ENCODE data around the gene ASIC5.

The ASIC5 gene

DNA sequence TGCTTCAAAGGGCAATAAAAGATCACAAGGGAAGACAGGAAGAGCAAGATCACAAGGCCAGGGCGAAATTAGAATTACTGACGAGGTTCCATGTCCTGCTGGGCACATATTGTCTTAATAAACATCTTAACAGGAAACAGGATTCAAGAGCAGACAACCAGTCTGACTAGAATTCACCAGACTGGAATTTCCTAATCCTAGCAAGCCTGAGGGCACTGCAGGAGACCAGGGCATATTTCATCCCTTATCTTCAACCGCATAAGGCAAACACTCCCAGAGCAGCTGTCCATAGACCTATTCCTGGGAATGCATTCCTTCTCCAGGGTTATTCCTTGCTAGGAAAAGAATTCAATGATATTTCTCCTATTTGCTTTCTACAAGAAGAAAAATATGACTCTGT, 25.0 kb upstream of the ASIC5 start:
- Mint-ChIP-seq H3K4me3 (no peak overlapping the region), H3K27ac (no peak overlapping the region), H3K27me3 (ENCODE audit: low read depth) (no peaks in the 10 kb centered on the region), H3K4me1 (ENCODE audit: low read depth) (no peaks in the 10 kb centered on the region), H3K36me3 (ENCODE audit: low read depth) (no peaks in the 10 kb centered on the region), H3K9me3 (no peaks in the 10 kb centered on the region)
- DNase-seq (ENCODE audit: low spot score) = no peak

DNA sequence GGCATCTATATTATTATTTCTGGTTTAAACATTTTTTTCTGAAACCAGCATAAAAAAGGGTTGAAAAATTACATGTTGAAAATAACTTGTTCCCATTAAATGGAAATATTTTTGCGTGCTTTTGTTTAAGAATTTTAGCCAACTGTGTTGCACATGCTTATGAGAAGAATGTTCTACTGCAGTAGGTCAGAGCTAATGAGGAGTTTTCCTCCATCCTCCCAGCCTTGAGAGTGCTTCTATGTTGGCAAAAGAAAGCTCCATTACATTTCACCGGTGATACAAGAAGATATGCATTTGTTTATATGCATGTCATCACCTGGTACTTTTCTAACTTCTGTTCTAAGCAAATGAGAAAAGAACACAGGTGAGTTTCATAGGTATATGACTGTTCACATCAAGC, 23.9 kb upstream of the ASIC5 start:
- Mint-ChIP-seq H3K27me3 (ENCODE audit: low read depth) (no peaks in the 10 kb centered on the region), H3K9me3 (no peaks in the 10 kb centered on the region), H3K36me3 (ENCODE audit: low read depth) (no peaks in the 10 kb centered on the region), H3K4me3 (no peak overlapping the region), H3K27ac (no peak overlapping the region), H3K4me1 (ENCODE audit: low read depth) (no peaks in the 10 kb centered on the region)
- DNase-seq (ENCODE audit: low spot score) = no peak

DNA sequence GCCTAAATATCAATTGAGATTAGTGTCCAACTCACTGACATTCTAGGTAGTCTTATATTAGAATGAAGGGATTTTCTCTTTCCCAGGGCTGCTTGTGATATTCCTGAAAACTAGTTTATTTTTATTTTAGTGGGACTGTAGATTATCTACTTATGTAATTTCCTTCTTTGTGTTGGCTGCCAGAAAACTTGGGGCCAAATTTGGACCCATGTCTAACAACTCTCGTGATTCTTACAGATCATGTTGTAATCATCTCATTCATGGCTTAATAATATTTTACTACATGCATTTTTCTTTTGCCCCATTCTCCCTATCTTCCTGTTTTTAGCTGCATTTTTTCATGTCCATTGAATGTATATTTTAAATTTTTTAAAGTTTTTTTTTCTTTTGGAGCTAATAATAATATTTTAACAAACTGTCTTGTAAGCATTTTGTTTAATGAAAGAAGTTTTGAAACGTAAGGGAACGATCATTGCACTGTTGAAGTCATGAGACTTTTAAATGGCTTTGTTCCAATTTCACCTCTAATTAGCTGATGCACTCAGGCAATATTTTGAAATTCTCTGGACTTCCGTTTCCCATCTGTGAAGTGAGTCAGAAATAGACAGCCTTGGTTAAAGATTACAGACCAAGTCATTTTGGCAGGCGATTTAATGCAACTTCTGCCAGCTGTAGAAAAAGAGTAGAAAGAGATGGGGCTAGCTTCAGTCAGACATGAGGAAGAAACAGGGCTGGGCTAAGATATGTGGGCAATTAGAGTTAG, 23.1 kb upstream of the ASIC5 start:
- Mint-ChIP-seq H3K4me1 (ENCODE audit: low read depth) (no peaks in the 10 kb centered on the region), H3K9me3 (no peaks in the 10 kb centered on the region), H3K27ac (no peak overlapping the region), H3K27me3 (ENCODE audit: low read depth) (no peaks in the 10 kb centered on the region), H3K4me3 (no peak overlapping the region), H3K36me3 (ENCODE audit: low read depth) (no peaks in the 10 kb centered on the region)
- DNase-seq (ENCODE audit: low spot score) = no peak

DNA sequence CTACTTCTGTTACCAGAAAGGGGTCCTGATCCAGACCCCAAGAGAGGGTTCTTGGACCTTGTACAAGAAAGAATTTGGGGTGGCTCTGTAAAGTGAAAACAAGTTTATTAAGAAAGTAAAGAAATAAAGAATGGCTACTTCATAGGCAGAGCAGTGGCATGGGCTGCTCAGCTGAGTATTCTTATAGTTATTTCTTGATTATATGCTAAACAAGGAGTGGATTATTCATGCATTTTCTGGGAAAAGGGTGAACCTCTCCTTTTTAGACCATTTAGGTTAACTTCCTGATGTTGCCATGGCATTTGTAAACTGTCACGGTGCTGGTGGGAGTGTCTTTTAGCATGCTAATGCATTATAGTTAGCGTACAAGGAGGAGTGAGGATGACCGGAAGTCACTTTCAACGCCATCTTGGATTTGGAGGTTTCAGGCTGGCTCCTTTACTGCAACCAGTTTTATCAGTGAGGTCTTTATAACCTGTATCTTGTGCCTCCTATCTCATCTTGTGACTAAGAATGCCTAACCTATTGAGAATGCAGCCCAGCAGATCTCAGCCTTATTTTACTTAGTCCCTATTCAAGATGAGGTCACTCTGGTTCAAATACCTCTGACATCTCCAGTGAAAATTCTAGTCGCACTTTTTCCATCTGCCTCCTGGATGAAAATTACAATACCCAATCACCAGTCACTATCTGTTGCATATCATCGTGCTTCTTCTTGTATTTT, 21.9 kb upstream of the ASIC5 start:
- H3K27ac Mint-ChIP-seq = no peak overlapping the region
- no peaks in the 10 kb centered on the region for H3K27me3 Mint-ChIP-seq (ENCODE audit: low read depth)
- H3K4me3 Mint-ChIP-seq = no peak overlapping the region
- no peaks in the 10 kb centered on the region for H3K36me3 Mint-ChIP-seq (ENCODE audit: low read depth)
- DNase-seq (ENCODE audit: low spot score) = no peak
- H3K4me1 Mint-ChIP-seq (ENCODE audit: low read depth) = no peaks in the 10 kb centered on the region
- no peaks in the 10 kb centered on the region for H3K9me3 Mint-ChIP-seq

DNA sequence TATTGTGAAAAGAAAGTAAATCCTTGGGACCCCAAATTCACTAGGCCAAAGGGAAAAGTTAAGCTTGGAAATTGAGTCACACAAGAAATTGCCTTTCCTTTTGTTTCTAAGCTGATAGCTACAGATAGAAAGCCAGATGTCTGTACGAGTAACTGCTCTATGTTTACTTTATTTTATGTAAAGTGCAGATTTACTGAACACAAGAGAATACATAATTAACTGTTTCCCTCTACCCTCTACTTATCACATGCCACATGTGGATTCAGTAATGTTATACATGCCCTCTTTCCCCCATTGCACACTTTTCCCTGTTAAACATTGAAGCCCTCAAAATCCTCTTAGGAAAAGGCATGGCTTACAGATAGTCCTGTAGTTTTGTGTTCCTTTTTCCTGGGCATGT, 21.0 kb upstream of the ASIC5 start:
- no peak overlapping the region for H3K4me3 Mint-ChIP-seq
- DNase-seq (ENCODE audit: low spot score) = no peak
- no peaks in the 10 kb centered on the region for H3K27me3 Mint-ChIP-seq (ENCODE audit: low read depth)
- no peaks in the 10 kb centered on the region for H3K9me3 Mint-ChIP-seq
- H3K27ac Mint-ChIP-seq = no peak overlapping the region
- H3K4me1 Mint-ChIP-seq (ENCODE audit: low read depth) = no peaks in the 10 kb centered on the region
- no peaks in the 10 kb centered on the region for H3K36me3 Mint-ChIP-seq (ENCODE audit: low read depth)

DNA sequence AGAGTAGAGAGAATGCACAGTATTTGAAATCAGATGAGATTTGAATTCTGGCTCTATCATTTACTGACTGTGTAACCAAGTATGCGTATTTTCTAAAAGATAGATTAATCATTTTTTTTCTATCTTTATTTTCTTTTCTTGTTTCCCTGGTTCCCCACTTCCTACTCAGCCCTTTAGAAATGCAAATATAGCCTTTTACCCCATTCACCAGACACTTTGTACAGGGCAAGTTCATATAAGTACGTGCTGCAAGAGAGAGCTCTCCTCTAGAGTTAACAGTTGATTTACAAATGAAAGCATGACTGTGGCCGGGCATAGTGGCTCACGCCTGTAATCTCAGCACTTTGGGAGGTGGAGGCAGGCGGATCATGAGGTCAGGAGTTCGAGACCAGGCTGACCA, 19.6 kb upstream of the ASIC5 start:
- no peak for DNase-seq (ENCODE audit: low spot score)
- no peaks in the 10 kb centered on the region for H3K9me3 Mint-ChIP-seq
- H3K27ac Mint-ChIP-seq = no peak overlapping the region
- no peaks in the 10 kb centered on the region for H3K36me3 Mint-ChIP-seq (ENCODE audit: low read depth)
- H3K4me1 Mint-ChIP-seq (ENCODE audit: low read depth) = no peaks in the 10 kb centered on the region
- H3K27me3 Mint-ChIP-seq (ENCODE audit: low read depth) = no peaks in the 10 kb centered on the region
- no peak overlapping the region for H3K4me3 Mint-ChIP-seq

DNA sequence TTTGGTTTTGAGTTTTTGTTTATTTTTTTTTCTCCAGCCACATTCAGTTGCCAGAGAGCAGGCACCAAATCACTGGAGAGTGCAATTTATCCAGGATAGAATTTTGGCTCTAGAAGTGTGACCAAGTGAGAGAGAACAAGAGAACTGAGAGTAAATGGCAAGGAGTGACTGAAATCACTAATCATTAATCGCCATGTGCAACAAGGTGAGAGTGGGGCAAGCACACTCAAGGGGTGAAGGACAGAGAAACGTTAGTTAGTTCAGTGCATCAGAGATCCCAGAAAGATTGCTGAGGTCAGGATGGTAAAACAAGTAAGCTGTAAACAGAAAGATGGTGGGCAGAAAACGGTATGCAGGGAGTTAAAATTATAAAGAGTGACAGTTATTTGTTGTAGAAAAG, 17.8 kb upstream of the ASIC5 start:
- Mint-ChIP-seq H3K27me3 (ENCODE audit: low read depth) (no peaks in the 10 kb centered on the region), H3K27ac (no peak overlapping the region), H3K36me3 (ENCODE audit: low read depth) (no peaks in the 10 kb centered on the region), H3K4me3 (no peak overlapping the region), H3K4me1 (ENCODE audit: low read depth) (no peaks in the 10 kb centered on the region), H3K9me3 (no peaks in the 10 kb centered on the region)
- no peak for DNase-seq (ENCODE audit: low spot score)

DNA sequence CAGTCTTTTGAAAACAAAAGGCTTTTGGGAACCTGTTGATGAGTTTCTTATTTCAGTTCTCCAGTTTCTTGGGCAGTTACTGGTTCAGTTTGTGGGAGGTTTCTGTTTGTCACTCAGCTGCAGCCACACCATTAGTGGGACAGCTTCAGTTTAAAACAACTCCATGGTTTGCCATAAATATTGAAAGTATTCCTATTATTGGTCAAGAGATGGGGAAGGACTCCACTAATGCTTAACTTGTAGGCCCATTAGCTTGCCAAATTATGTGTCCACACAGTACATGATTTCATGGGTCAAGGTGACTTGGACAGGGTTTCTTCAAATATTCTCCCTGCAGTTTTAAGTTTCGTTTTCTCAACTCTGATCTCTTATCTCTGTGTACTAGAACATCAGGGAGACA, 15.5 kb upstream of the ASIC5 start:
- Mint-ChIP-seq H3K27ac (no peak overlapping the region), H3K4me3 (no peak overlapping the region), H3K4me1 (ENCODE audit: low read depth) (no peaks in the 10 kb centered on the region), H3K36me3 (ENCODE audit: low read depth) (no peaks in the 10 kb centered on the region), H3K9me3 (no peaks in the 10 kb centered on the region), H3K27me3 (ENCODE audit: low read depth) (no peaks in the 10 kb centered on the region)
- no peak for DNase-seq (ENCODE audit: low spot score)

DNA sequence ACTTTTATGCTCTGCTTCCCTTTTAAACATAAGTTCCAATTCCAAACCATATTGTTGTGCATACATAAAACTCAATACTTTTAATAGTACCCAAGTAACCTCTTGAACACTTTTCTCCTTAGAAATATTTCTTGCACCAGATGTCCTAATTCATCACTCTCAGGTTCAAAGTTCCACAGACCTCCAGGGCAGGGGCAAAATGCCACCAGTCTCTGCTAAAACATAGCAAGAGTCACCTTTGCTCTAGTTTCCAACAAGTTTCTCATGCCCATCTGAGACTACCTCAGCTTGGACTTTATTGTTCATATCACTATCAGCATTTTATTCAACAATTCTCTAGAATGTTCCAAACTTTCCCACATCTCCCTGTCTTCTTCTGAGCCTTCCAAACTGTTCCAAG, 13.7 kb upstream of the ASIC5 start:
- H3K4me1 Mint-ChIP-seq (ENCODE audit: low read depth) = no peaks in the 10 kb centered on the region
- H3K27me3 Mint-ChIP-seq (ENCODE audit: low read depth) = no peaks in the 10 kb centered on the region
- no peaks in the 10 kb centered on the region for H3K36me3 Mint-ChIP-seq (ENCODE audit: low read depth)
- DNase-seq (ENCODE audit: low spot score) = no peak
- no peak overlapping the region for H3K4me3 Mint-ChIP-seq
- no peak overlapping the region for H3K27ac Mint-ChIP-seq
- no peaks in the 10 kb centered on the region for H3K9me3 Mint-ChIP-seq

DNA sequence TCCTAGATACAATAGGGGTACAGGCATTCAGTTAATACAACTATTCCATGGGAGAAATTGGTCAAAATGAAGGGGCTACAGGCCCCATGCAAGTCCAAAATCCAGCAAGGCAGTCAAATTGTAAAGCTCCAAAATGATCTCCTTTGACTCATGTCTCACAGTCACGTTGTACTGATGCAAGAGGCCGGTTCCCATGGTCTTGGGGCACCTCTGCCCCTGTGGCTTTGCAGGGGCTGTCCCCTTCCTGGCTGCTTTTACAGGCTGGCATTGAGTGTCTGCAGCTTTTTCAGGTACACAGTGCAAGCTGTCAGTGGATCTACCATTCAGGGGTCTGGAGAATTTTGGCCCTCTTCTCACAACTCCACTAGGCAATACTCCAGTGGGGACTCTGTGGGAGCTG, 12.5 kb upstream of the ASIC5 start:
- Mint-ChIP-seq H3K4me3 (no peak overlapping the region), H3K4me1 (ENCODE audit: low read depth) (no peaks in the 10 kb centered on the region), H3K9me3 (no peaks in the 10 kb centered on the region), H3K36me3 (ENCODE audit: low read depth) (no peaks in the 10 kb centered on the region), H3K27me3 (ENCODE audit: low read depth) (no peaks in the 10 kb centered on the region), H3K27ac (no peak overlapping the region)
- DNase-seq (ENCODE audit: low spot score) = no peak

DNA sequence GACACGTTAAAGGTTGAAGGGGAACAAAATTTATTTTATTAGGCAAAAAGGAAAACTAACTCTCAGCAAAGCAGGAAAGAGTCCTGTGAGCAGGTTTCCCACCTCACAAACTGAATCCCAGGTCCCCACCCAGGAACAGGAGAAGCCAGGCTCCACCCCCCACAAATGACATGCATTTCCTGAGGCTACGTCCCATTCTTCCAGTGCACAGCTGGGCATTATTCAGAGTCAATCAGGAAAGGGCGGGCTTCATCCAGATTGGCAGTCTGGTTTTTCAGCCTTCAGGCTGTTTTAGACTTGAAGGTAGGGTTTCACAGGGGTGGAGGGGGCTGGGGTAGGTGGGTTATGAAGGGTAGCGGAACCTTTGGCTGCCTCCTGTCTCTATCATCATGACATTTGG, 11.9 kb upstream of the ASIC5 start:
- no peaks in the 10 kb centered on the region for H3K9me3 Mint-ChIP-seq
- H3K36me3 Mint-ChIP-seq (ENCODE audit: low read depth) = no peaks in the 10 kb centered on the region
- no peak overlapping the region for H3K4me3 Mint-ChIP-seq
- no peaks in the 10 kb centered on the region for H3K27me3 Mint-ChIP-seq (ENCODE audit: low read depth)
- no peaks in the 10 kb centered on the region for H3K4me1 Mint-ChIP-seq (ENCODE audit: low read depth)
- DNase-seq (ENCODE audit: low spot score) = no peak
- H3K27ac Mint-ChIP-seq = no peak overlapping the region

DNA sequence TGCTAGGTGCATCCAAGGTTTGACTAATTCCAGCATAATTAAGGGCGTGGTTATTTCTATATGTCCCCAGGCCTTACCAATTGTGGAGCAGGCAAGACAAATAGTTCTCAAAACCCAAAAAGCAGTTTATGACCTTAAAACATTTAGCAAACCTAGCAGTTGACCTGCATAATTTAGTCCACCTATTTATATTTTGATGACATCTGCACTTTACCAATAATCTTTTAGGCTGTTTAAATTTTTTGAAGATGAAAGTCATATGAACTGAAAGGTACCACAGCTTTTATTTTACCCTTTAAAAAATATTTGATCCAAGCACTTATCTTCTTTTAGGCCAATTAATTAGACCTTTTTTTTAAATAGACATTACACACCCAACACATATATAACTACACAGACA, 9.8 kb upstream of the ASIC5 start:
- Mint-ChIP-seq H3K27ac (no peak overlapping the region), H3K36me3 (ENCODE audit: low read depth) (no peaks in the 10 kb centered on the region), H3K27me3 (ENCODE audit: low read depth) (no peaks in the 10 kb centered on the region), H3K4me1 (ENCODE audit: low read depth) (no peaks in the 10 kb centered on the region), H3K4me3 (no peak overlapping the region), H3K9me3 (no peaks in the 10 kb centered on the region)
- DNase-seq (ENCODE audit: low spot score) = no peak

DNA sequence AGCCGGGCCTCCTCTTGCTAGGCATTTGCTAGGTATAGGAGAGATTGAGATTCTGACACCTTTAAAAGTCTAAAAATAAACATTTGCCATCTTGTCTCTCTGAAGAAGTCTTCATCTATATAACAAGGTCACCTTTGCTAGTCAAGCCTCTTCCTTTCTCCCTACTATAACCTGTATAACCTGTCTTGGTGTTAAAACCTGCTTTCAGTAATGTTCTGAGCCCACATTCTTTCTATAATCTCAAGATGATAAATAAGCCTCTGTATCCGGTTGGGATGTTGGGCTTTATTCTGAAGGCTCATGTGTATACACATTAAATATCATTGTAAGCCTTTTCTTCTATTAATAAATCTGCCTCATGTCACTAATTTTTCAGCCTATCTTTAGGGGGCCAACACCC, 10.2 kb downstream of the ASIC5 start:
- DNase-seq (ENCODE audit: low spot score) = no peak
- H3K9me3 Mint-ChIP-seq = no peaks in the 10 kb centered on the region
- no peaks in the 10 kb centered on the region for H3K36me3 Mint-ChIP-seq (ENCODE audit: low read depth)
- H3K27me3 Mint-ChIP-seq (ENCODE audit: low read depth) = peaks cover 4% of the 10 kb centered on the region
- H3K4me1 Mint-ChIP-seq (ENCODE audit: low read depth) = no peaks in the 10 kb centered on the region
- no peak overlapping the region for H3K27ac Mint-ChIP-seq
- H3K4me3 Mint-ChIP-seq = no peak overlapping the region

DNA sequence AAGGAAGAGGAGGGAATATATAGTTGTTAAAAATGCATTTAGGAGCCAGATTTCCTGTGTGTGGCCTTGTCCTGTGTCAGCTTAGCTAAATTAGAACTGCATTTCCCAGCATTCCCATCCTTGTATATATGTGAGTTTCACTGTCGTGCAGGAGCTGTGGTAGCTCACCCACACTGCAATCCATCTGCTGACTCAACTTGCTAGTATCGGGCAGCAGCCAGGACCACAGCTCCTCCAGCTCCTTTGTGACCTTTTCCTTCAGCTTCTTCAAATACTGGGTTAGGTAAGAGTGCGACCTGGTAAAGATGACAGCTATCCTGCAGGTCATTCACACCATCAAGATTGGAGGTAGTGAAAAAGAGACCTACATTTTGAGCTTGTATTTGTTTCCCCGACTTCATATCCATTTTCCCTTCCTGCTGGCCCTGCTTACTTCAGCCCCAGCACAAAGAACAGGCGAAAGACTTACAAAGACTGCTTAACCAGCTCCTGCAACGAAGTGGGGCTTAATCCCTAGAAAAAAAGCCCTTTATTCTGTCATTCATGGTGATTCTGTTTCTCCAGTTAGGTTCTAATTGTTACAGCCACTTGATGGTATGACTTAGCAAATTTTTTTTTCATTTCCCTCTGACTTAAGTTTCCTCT, 11.4 kb downstream of the ASIC5 start:
- no peak for DNase-seq (ENCODE audit: low spot score)
- Mint-ChIP-seq H3K27me3 (ENCODE audit: low read depth) (peaks cover 4% of the 10 kb centered on the region), H3K9me3 (no peaks in the 10 kb centered on the region), H3K4me1 (ENCODE audit: low read depth) (no peaks in the 10 kb centered on the region), H3K27ac (no peak overlapping the region), H3K36me3 (ENCODE audit: low read depth) (no peaks in the 10 kb centered on the region), H3K4me3 (no peak overlapping the region)
